Mucosa of rectum (tissue), 2 donors: ENCODE results near the gene DPP10.

Experiments used
- H3K27ac ChIP-seq, 2 donors: one replicate each; pipeline ENCODE4 v1.7.0; 2013; ENCODE audit warnings: inconsistent platforms in 2 of 2, low read depth in 2 of 2, low read length in 2 of 2
- H3K27me3 ChIP-seq, 2 donors: one replicate each; pipeline ENCODE4 v1.7.0; 2013; ENCODE audit warnings: low read length in 2 of 2; ENCODE audit not compliant: control insufficient read depth in 2 of 2, insufficient read depth in 2 of 2
- H3K36me3 ChIP-seq, 2 donors: one replicate each; pipeline ENCODE4 v1.7.0; 2013; ENCODE audit warnings: low read length in 2 of 2; ENCODE audit not compliant: control insufficient read depth in 2 of 2, insufficient read depth in 2 of 2
- H3K4me1 ChIP-seq, 2 donors: one replicate each; pipeline ENCODE4 v1.7.0; 2013; ENCODE audit warnings: low read length in 2 of 2, mild to moderate bottlenecking in 1 of 2; ENCODE audit not compliant: control insufficient read depth in 2 of 2, insufficient read depth in 2 of 2
- H3K4me3 ChIP-seq, 2 donors: one replicate each; pipeline ENCODE4 v1.7.0; 2013; ENCODE audit warnings: low read length in 2 of 2
- H3K9ac ChIP-seq, 2 donors: one replicate each; pipeline ENCODE4 v1.7.0; 2013; ENCODE audit warnings: low read length in 2 of 2, low read depth in 1 of 2, mild to moderate bottlenecking in 1 of 2
- H3K9me3 ChIP-seq, 2 donors: one replicate each; pipeline ENCODE4 v1.7.0; 2013; ENCODE audit warnings: low read length in 2 of 2; ENCODE audit not compliant: control insufficient read depth in 2 of 2
- donor health status: healthy.
- donor health status: Normal muscosa, but diverticular disease.

The DPP10 gene

DNA sequence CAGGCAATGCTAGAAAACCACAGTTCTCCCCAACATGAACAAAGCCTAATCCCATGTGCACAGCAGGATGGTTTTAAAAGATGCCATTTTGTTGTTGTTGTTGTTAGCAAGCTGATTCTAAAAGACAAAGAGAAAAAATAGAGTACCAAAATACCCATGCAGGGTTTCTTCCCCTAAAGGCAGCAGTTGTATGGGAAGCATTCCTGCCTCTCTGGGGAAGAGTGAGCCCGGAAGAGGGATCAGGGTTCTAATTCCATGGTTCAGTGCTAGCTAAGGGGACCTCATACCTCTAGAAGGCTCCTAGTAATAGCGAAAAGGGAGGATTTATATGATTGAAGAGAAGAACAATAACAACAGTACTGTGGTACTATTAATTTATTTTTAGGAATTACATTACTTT lies 327.6 kb downstream of the DPP10 start:
- H3K9me3 ChIP-seq, result no peaks in the 10 kb centered on the region
- H3K27me3 ChIP-seq, result no peaks in the 10 kb centered on the region

DNA sequence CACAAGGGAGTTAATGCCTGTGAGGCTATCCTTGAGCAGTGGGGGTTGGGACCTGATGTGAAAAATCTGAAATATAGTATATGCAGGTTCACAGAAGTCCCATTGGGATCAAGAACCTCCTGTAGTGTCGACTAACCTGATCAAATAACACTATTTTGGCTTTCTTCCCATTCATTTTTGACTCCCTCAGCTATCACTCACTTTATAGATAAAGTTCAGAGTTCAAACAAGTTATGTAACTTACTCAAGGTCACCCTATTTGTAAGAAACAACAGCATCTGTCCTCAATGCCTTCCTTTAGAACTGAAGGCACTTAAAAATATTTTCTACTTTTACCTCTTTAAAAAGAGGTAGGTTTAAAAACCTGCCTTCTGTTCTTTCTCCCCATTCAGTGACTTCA lies 341.6 kb downstream of the DPP10 start:
- Histone ChIP-seq H3K4me1 (no peaks in the 10 kb centered on the region), H3K36me3 (no peaks in the 10 kb centered on the region), H3K27me3 (no peaks in the 10 kb centered on the region), H3K9me3 (no peaks in the 10 kb centered on the region), H3K4me3 (no peak overlapping the region), H3K9ac (no peak overlapping the region), H3K27ac (no peak overlapping the region)

More for the DNA sequence above, 327.6 kb downstream of the DPP10 start:
- no peaks in the 10 kb centered on the region for H3K36me3 ChIP-seq
- no peak overlapping the region for H3K9ac ChIP-seq
- no peak overlapping the region for H3K27ac ChIP-seq
- no peaks in the 10 kb centered on the region for H3K4me1 ChIP-seq
- H3K4me3 ChIP-seq, result no peak overlapping the region

DNA sequence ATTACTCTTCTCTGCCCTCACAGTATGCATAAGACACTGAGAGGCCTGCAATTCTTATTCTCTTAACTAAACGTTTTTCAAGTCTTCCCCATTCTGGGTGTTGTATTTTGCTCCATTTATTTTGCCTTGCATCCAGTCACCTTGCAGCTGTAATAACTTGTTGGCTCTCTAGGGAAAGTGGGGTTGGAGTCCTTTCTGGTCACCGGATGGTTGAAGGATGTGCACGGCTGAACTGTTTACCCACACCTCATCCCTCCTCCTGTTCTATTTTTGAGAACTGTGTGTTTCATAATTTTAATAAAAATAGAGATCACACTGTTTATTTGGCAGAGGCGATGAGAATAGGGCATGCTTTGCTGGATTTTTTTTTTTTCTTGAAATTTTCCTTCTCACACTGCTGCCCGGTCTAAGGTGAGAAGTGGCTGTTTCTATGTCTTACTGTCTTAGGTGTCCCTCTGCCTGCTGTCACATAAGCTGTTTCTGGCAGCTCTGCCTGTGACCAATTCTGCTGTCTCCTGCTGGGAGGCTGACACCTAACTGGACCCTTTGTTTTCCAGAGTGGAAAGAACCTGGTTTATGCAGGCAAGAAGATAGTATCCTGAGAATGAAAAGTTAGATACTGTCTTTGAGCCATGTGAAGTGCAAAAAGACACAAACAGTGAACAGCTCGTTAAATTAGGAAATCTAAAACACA lies 342.6 kb downstream of the DPP10 start:
- Histone ChIP-seq H3K27ac (no peak overlapping the region), H3K4me3 (no peak overlapping the region), H3K27me3 (no peaks in the 10 kb centered on the region), H3K9me3 (no peaks in the 10 kb centered on the region), H3K36me3 (no peaks in the 10 kb centered on the region), H3K4me1 (no peaks in the 10 kb centered on the region), H3K9ac (no peak overlapping the region)

DNA sequence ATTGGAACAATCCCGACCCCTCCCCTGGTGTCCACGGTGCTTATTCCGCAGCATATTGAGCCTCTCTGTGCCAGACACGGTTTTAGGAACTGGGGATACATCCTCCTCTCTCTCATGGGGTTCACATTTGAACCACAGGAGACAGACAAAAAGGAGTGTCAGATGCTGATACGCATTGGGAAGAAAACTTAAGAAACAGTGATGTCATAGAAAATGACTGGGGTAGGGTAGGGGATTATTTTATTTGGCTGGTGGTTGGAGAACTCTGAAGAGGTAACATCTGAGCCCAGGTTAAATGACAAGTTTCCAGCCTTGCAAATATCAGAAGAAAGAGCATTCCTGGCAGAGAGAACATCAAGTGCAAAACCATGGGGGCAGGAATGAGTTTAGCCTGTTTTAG lies 344.5 kb downstream of the DPP10 start:
- Histone ChIP-seq H3K27ac (no peak overlapping the region), H3K27me3 (no peaks in the 10 kb centered on the region), H3K36me3 (no peaks in the 10 kb centered on the region), H3K4me3 (no peak overlapping the region), H3K4me1 (no peaks in the 10 kb centered on the region), H3K9me3 (no peaks in the 10 kb centered on the region), H3K9ac (no peak overlapping the region)

DNA sequence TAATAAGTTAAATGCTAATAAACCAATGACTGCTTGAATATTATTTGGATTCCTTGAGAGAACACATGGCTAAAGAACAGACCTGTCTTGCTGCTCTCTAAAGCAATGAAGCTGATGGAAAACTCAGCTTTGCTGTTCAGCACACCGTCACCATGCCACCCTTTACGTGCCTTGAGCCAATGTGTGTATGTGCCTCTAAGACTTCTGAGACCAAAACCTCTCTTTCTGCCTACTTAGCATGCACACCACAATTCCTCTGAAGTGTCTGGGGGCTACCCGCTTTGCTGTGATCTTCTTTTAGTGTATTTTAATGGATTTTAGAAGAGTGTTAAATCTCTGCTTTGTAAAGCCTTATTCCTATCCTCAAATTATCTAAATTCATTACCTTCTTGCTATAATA lies 345.0 kb downstream of the DPP10 start:
- Histone ChIP-seq H3K9me3 (no peaks in the 10 kb centered on the region), H3K36me3 (no peaks in the 10 kb centered on the region), H3K4me3 (no peak overlapping the region), H3K27me3 (no peaks in the 10 kb centered on the region), H3K9ac (no peak overlapping the region), H3K4me1 (no peaks in the 10 kb centered on the region), H3K27ac (no peak overlapping the region)

DNA sequence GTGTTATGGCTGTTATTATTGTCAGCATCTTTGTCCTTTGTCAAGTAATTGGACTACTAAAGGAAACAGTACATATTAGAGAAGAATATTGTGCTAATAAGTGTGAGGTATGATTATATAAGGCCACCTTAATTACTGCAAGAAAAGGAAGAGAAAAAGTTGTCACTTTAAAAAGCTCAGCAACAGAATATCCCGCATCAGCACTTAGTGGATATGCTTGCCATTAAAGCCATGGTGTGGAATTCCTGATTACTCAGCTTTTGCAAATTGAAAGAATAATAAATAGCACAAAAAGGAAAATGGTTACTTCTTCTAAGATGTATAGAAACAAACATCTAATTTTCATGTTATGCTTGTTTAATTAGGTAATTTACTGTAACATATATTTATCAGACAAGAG lies 347.5 kb downstream of the DPP10 start:
- no peaks in the 10 kb centered on the region for H3K36me3 ChIP-seq
- no peak overlapping the region for H3K9ac ChIP-seq
- H3K4me1 ChIP-seq, result no peaks in the 10 kb centered on the region
- H3K9me3 ChIP-seq, result no peaks in the 10 kb centered on the region
- H3K27me3 ChIP-seq, result no peaks in the 10 kb centered on the region
- no peak overlapping the region for H3K4me3 ChIP-seq
- no peak overlapping the region for H3K27ac ChIP-seq

DNA sequence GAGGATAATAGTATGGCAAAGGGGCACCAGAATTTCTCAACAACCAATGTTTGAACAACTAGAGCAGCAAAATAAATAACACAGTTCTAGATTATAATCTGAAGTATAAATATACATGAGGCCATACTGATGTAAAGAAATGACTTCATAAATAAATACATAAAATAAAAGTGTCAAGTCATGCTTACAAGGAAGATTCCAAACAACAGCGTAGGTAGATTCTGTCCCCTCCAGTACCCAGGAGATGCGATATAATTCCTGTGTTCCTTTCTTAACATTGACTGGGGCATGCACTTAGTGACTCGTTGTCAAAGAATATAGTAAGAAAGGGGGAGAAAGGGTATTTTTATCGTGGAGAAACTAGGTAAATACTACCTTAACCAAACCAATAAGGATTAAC lies 355.1 kb downstream of the DPP10 start:
- Histone ChIP-seq H3K4me3 (no peak overlapping the region), H3K36me3 (no peaks in the 10 kb centered on the region), H3K4me1 (no peaks in the 10 kb centered on the region), H3K27ac (no peak overlapping the region), H3K9me3 (no peaks in the 10 kb centered on the region), H3K27me3 (no peaks in the 10 kb centered on the region), H3K9ac (no peak overlapping the region)

DNA sequence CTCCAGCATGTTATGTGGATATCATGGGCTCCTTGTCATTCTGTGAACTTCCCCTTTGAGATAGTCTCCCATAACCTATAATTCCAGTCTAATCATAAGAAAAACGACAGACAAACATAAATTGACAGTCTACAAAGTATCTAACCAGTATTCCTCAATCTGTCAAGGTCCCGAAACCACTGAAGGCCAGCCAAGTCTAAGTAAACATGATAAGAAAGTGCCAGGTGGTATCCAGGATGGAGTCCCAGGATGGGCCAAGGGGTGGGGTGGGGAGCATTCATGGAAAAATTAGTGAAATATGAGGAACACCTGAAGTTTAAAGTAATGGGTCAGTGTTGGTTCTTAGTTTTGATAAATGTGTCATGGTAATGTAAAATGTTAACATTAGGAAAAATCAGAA lies 355.5 kb downstream of the DPP10 start:
- Histone ChIP-seq H3K27me3 (no peaks in the 10 kb centered on the region), H3K9me3 (no peaks in the 10 kb centered on the region), H3K27ac (no peak overlapping the region), H3K4me1 (no peaks in the 10 kb centered on the region), H3K4me3 (no peak overlapping the region), H3K9ac (no peak overlapping the region), H3K36me3 (no peaks in the 10 kb centered on the region)

DNA sequence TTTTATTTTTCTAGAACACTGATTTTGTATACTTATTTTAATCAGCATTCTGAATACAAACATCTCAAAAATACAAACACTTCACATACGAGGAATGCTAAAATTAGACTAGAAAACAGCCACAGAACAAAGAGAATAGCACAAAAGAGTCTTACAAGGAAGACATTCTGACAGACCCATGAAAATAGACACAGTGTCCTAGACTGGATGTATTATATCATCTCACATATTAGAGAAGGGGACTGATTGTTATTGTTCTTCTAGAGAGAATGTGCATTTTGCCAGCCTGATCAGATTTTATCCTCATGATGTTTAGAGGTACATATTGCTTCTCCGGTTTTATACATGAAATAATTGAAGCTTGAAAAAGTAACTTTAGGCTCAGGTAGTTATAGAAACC lies 357.9 kb downstream of the DPP10 start:
- Histone ChIP-seq H3K4me3 (no peak overlapping the region), H3K9ac (no peak overlapping the region), H3K36me3 (no peaks in the 10 kb centered on the region), H3K4me1 (peaks cover 0 to 2% of the 10 kb centered on the region in 2 donors), H3K27ac (no peak overlapping the region), H3K27me3 (no peaks in the 10 kb centered on the region), H3K9me3 (no peaks in the 10 kb centered on the region)

DNA sequence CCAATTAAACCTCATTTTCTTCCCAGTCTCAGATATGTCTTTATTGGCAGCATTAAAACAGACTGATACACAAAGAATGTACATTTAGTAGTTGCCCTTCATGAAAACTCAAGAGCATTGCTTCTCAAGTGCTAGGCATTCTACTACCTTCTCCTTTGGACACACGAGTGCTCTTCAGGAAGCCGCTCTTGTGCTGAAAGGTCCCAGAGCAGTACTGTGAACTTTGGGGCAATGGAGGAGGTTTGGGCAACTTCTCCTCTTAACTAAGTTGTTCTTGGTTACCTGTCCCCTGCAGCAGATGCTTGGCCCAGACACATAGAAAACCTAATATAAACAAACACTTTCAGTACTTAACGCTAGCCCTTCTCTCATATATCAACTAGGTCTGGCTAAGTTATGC lies 362.8 kb downstream of the DPP10 start:
- H3K9ac ChIP-seq, result no peak overlapping the region
- no peak overlapping the region for H3K27ac ChIP-seq
- H3K36me3 ChIP-seq, result no peaks in the 10 kb centered on the region
- peaks cover 0 to 2% of the 10 kb centered on the region in 2 donors for H3K4me1 ChIP-seq
- H3K9me3 ChIP-seq, result no peaks in the 10 kb centered on the region
- H3K27me3 ChIP-seq, result no peaks in the 10 kb centered on the region
- no peak overlapping the region for H3K4me3 ChIP-seq

DNA sequence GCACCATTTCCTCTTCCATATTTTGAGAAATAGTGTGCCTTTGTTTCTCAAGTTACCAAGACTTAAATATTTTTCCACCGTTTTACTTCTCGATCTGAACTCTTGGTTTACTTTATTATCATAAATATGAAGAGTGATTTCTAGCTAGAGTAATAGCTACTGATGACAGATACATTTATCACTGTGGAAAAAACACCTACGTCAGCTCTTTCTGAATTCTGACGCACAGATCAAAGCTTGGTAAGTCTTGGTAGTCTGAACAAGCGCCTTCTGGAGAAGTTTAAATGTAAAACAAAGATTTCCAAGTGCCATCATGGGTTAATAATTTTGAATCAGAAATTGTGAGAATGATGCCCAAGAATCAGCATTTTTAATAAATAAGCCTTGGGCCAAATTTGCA lies 367.7 kb downstream of the DPP10 start:
- H3K36me3 ChIP-seq, result no peaks in the 10 kb centered on the region
- no peak overlapping the region for H3K9ac ChIP-seq
- no peak overlapping the region for H3K27ac ChIP-seq
- H3K27me3 ChIP-seq, result no peaks in the 10 kb centered on the region
- H3K4me1 ChIP-seq, result no peaks in the 10 kb centered on the region
- no peak overlapping the region for H3K4me3 ChIP-seq
- H3K9me3 ChIP-seq, result no peaks in the 10 kb centered on the region
